ENCODE measurements around the gene SPATS2.
A peak's percentile ranks its signal among the peaks of the same experiment; 100 is the strongest.

The SPATS2 gene

DNA sequence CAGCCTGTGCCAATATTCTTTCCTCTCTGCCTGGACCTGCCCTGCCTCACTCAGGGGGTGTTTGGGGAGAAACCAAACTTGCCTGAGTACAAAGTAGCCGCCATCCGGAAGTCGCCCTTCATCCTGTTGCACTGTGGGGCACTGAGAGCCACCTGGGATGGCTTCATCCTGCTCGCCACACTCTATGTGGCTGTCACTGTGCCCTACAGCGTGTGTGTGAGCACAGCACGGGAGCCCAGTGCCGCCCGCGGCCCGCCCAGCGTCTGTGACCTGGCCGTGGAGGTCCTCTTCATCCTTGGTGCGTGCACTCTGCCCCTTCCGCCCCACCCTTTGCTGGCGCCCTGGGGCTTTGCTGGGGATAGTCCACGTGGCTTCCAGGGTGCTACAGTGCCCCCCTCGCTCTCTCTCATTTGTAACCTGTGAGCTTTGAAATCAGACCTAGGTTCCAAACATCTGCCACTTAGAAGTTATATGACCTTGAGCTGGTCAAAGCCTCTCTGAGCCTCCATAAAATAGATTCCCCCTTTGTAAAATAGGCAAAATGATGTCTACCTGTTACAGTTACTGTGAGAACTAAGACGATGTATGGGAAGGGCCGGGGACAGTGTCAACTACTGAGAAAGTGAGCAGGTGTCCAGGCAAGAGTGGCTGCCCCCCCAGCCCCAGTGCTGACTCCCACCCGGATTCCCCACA, 176.1 kb downstream of the SPATS2 start:
- no peak for DNase-seq

GRCh38 chr12:49543914-49544815, 176.9 kb downstream of the SPATS2 start:
- DNase-seq = no peak

DNA sequence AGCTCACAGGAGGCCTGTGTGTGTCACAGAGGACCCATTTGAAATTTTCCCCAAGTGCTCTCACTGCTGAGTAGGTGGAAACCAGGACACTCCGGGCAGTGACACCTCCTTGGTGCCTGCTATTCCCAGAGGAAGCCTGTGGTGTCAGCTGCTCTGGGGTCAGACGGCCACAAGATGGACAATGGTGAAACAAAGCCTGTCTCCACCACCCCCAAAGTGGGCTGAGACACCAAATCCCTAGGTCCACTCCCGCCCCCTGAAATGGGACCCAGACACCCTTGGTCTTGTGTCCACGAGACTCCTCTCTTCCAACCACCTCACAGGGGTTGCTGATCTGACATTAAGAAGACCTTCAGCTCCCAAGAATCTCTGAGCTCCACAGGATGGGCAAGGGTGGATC, 178.6 kb downstream of the SPATS2 start:
- DNase-seq = no peak

DNA sequence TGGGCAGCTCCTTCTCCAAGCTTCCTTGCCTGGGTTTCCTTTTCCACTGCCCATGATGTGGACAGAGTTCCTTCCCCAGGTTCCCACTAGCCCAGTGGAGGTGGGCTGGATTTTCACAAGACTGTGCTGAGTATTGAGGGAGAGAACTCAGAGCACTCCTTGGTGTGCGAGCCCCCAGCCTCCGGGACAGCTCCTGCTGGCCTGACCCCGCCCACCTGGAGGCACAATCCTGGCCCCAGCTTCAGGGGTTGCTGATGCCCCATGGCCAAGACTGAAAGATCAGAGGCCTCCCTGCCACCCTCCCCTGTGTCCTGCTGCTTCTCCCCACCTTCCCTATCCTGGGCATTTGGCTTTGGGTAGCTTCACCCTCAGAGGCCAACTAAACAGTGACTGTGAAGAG, 179.2 kb downstream of the SPATS2 start:
- DNase-seq = no peak

DNA sequence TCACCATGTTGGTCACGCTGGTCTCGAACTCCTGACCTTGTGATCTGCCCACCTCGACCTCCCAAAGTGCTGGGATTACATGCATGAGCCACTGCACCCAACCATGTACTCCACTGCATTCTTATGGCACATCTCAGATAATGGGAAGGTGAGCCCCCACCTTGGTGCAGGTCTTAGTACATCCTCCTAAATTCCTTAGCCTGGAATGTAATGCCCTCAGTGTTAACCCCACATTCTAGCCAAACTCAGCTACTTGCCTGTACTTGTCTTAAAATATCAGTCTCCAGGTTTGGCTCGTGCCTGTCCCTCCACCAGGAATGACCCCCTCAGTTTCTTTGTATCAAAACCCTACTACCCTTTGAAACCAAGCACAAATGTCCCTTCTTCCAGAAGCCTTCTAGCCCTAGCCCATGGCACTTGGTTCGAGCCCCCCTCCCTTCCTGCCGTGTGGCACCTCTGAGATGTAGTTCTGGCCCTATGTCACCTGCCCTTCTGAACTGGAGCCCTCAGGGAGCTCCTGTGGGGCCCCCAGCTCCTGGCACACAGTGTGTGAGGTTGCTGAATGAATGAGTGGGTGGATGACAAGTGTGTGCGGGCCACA, 179.9 kb downstream of the SPATS2 start:
- no peak for DNase-seq

GRCh38 chr12:49548481-49548821, 181.2 kb downstream of the SPATS2 start:
- no peak for DNase-seq

GRCh38 chr12:49548822-49549648, 181.8 kb downstream of the SPATS2 start:
- peak; percentile 44 for DNase-seq

GRCh38 chr12:49549735-49550692, 182.8 kb downstream of the SPATS2 start:
- no peak for DNase-seq

DNA sequence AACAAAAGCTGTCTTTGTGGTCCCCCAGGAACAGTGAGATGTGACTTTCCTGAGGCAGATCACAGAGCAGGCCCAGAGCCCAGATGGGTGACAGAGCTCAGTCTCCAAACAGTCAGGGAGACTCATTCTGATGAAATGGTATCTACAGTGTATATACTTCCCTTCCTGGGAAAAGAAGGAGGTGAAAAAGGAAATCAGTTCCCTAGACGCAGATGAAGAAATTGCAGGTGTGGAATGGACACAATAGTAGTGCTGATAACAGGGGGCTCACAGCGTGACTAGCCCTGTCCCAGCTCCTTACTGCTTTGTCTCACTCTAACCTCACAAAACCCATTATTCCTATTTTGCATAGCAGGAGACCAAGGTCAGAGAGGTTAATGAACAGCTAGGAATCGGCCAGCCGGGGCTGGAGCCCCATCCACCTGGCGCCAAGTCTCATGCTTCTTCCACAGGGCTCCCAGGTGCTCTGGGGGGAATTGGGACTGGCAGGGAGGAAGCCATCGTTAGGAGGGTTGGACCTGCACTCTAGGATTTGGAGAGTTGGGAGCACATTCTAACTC, 183.5 kb downstream of the SPATS2 start:
- DNase-seq = no peak

DNA sequence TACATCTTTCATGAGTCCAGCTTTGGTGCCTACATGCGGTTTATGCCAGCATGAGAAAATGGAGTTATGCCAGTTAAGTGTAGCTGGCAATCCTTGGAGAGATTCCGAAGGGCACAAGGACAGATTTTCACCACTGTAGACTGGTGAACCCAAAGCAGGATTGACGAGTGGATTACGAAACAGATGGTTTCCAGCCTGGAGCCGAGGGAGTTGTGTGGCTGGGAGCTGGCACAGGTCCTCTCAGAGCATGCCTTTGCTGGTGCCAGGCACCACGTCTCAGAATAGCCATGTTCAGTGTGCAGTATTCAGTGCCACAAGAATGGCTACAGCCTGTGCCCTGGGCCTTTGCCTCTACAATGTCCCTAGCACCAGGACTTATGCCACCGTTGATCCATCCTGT, 184.8 kb downstream of the SPATS2 start:
- no peak for DNase-seq

DNA sequence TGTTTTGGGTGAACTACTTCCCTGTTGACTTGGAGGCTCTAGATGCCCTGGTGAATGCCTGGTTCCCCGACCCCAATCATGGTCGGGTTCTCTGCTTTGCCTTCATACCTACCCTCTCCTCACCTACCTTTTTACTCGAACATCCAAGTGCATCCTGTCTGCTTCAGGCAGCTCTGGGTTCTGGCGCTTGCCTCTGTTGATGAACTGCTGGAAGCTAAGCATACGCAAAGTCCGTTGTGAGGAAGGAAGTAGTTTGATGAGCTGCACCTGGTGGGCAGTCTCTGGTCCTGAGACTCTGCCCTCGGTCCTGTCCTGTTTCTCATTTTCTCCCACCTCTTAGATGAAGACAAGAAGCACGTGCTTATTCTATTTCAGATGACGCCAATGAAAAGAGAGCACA, 185.2 kb downstream of the SPATS2 start:
- no peak for DNase-seq

DNA sequence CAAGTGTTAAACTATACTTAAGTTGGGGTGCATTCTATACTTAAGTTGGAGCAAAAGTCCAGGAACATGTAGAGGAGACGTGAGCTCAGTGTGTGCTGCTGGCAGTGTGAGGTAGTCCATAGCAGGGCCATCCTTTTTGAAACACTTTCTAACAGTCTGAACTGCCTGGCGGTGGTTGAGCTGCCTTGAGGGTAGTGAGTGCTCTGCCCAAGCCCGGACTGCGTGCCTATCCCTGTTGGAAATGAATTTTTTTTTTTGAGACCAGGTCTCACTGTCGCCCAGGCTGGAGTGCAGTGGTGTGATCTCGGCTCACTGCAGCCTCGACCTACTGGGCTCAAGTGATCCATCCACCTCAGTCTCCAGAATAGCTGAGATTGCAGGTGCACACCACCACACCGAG, 185.6 kb downstream of the SPATS2 start:
- DNase-seq = no peak

DNA sequence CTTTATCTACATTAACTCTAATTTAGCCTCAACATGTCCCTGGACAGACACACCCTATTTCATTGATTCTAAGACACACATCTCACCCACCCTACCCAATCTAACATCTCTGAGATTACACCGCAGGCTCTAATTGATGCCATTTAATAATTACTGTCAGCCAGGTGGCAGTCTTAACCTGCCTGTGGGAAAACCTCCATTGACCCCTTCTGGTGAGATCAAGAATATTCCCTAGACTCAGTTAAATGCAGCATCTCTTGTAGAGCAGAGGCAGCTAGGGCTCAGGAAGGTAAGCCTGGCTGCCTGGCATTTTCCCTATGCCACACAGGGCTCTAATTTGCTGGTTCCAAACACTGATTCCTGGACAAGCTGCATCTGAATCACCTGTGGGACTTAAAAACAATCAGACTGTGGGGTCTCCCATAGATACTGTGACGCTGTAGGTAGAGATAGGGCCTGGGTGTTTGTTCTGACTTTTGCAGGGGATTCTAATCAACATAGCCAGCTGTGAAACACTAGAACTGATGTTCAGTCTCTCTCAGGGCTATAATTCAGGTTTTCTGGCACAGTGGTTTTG, 186.3 kb downstream of the SPATS2 start:
- peak; percentile 78 for DNase-seq

DNA sequence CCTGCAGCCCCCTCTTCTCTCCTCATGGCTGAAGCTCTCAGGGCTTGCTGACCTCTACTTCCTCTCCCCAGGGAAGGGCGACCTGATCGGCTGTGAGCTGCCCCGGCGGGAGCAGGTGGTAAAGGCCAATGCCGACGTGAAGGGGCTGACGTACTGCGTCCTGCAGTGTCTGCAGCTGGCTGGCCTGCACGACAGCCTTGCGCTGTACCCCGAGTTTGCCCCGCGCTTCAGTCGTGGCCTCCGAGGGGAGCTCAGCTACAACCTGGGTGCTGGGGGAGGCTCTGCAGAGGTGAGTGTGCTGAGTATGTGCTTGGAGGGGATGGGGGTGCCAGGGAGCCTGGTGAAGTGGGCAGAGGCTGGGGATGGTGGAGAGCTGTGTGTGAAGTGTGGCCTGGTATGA, 187.0 kb downstream of the SPATS2 start:
- DNase-seq = no peak

DNA sequence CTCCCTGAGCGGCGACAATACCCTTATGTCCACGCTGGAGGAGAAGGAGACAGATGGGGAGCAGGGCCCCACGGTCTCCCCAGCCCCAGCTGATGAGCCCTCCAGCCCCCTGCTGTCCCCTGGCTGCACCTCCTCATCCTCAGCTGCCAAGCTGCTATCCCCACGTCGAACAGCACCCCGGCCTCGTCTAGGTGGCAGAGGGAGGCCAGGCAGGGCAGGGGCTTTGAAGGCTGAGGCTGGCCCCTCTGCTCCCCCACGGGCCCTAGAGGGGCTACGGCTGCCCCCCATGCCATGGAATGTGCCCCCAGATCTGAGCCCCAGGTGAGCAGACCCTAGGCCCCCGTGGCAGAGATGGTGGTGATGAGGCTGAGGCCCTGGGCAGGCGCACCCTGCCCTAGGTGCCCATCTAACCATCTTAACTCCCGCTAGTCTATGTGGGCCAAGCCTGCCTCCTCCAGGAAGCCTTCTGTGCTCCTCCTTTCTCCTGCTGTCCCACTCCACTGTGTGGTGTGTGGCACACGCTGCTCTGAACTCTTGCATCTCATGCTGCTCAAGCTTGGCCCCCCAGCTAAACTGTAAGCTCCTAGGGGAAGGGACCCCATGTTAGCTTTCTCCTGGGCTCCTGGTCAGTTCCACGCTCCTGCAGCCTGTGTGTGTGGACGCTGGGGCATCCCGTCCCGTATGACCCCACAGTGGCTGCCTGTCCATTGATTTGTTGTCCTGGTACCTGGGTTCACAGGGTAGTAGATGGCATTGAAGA, 188.5 kb downstream of the SPATS2 start:
- no peak for DNase-seq

- DNase-seq = no peak
Observed at GRCh38 chr12:49556391-49557186, 189.3 kb downstream of the SPATS2 start.

DNA sequence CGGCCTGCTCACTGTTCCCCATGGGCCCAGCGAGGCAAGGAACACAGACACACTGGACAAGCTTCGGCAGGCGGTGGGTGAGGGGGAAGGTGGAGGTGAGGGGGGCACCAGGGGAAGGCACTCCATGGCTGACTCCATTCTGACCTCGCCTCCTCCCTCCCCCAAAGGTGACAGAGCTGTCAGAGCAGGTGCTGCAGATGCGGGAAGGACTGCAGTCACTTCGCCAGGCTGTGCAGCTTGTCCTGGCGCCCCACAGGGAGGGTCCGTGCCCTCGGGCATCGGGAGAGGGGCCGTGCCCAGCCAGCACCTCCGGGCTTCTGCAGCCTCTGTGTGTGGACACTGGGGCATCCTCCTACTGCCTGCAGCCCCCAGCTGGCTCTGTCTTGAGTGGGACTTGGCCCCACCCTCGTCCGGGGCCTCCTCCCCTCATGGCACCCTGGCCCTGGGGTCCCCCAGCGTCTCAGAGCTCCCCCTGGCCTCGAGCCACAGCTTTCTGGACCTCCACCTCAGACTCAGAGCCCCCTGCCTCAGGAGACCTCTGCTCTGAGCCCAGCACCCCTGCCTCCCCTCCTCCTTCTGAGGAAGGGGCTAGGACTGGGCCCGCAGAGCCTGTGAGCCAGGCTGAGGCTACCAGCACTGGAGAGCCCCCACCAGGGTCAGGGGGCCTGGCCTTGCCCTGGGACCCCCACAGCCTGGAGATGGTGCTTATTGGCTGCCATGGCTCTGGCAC, 190.1 kb downstream of the SPATS2 start:
- no peak for DNase-seq

DNA sequence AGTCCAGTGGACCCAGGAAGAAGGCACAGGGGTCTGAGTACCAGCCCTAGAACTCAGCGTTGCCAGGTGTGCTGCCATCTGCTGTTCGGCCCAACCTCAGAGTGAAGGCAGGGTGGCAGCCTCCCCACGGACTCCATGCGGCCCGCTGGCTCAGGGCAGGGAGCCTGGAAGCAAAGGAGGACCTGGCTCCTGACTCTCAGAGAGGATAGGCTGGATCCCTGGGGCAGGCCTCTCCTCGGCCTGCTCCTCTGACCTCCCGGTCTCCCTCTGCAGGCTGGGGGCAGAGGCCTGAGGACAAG, 190.6 kb downstream of the SPATS2 start:
- no peak for DNase-seq

- peak; percentile 44 for DNase-seq
Observed at GRCh38 chr12:49558526-49558925, 191.3 kb downstream of the SPATS2 start.
